SIG-M5 (cell line): Measurements from ENCODE around the gene NACC2.

ENCODE experiments used
- DNase-seq: peaks from one replicate; lab custom pipeline; 2025; lab: John Stamatoyannopoulos, UW

NACC2 gene

GRCh38 chr9:136095070-136096058, at the start of gene NACC2:
TSS of gene NACC2 (minus strand) at chr9:136095289. CDS start at chr9:136050521, 44,768 bp downstream.
- no peak for DNase-seq

DNA sequence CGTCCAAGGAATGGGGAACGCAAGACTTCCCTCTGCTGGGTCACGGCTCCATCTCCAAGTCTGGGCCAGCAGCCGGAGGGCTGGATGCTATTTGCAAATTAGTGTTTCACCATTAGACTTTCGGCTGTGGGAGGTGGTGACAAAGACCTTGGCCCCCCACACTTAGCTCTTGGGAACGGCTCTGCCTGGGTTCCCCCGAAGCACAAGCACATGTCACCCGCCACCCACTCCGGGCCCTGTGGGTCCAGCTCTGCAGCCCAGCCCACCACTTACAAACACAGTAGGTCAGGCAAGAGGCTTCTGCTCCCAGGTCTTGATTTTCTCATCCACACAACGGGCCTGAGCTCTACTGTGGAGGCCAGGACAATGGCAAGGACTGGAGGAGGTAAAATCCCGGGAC, 49.4 kb upstream of the NACC2 start:
- no peak for DNase-seq

DNA sequence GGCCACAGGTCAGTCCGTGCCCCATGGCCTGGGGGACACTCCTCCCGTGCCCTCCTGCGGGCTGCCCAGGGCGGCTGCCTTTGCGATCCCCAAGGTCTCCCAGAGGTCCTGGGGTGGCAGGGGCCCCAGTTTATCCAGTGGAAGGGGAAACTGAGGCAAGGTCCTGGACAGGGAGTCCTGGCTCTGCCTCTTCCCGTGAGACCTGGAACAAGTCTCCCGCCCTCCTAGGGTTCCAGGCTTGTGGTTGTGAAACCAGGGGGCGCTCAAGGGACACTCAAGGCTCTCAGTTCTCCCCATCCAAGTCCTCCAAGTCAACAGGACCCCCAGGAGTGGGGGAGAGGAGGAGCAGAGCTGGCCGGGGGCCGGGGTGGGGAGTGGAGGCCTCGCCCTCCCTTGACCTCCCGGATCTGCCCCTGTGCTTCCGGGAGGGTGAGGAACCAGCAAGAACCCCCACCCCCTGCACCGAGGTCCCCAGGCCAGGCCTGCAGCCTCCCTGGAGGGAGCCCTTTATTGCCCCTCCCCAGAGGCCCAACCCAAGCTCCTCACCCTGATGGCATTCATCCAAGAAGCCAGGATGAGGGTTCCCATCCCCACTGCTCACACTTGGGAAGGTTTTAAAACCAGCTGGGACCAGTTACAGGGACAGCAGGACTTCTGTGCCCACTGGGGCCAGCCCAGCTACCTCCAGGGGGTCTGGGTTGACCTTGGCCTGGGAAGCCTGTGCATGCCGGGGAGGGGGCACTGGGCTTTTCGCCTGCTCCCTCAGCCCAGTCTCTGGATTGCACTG, 48.3 kb upstream of the NACC2 start:
- no peak for DNase-seq

GRCh38 chr9:136142859-136143214, 47.7 kb upstream of the NACC2 start:
- DNase-seq: no peak

- no peak for DNase-seq
Measured at GRCh38 chr9:136142414-136142796, 47.3 kb upstream of the NACC2 start.

GRCh38 chr9:136141682-136142413, 46.8 kb upstream of the NACC2 start:
- no peak for DNase-seq

DNA sequence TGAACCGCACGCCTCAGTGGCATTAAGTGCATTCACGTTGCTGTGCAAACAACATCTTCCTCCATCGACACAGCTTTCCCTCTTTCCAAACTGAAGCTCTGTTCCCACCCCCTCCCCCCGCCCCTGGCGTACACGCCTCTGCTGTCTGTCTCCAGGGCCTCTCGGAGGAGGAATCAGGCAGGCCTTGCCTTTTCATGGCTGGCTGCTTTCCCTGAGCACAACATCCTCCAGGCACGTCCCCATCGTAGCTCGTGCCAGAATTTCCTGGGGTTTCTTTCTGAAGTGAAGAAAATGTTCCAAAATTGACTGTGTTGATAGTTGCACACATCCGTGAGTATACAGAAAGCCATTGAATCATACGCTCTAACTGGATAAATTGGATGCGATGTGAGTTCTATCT, 45.9 kb upstream of the NACC2 start:
- no peak for DNase-seq

GRCh38 chr9:136140046-136140445, 45.0 kb upstream of the NACC2 start:
- DNase-seq: no peak

DNA sequence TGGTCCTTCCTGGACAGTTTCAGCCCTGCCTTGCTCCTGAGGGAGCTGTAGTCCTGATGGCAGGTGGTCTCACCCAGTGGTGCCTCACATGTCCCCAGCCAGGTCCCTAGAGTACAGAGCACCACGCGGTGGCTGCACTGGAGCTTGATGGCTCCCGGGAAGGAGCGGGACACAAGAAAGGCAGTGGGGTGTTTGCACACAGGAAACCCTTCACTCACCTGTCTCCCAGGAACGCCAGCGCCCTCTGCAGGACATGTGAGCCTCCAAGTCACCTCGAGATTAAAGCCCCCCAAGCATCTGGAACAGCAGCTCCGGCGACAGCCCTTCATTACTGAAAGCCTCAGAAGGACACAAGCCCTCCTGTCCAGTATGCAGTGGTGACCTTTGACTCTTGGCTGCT, 43.5 kb upstream of the NACC2 start:
- no peak for DNase-seq

DNA sequence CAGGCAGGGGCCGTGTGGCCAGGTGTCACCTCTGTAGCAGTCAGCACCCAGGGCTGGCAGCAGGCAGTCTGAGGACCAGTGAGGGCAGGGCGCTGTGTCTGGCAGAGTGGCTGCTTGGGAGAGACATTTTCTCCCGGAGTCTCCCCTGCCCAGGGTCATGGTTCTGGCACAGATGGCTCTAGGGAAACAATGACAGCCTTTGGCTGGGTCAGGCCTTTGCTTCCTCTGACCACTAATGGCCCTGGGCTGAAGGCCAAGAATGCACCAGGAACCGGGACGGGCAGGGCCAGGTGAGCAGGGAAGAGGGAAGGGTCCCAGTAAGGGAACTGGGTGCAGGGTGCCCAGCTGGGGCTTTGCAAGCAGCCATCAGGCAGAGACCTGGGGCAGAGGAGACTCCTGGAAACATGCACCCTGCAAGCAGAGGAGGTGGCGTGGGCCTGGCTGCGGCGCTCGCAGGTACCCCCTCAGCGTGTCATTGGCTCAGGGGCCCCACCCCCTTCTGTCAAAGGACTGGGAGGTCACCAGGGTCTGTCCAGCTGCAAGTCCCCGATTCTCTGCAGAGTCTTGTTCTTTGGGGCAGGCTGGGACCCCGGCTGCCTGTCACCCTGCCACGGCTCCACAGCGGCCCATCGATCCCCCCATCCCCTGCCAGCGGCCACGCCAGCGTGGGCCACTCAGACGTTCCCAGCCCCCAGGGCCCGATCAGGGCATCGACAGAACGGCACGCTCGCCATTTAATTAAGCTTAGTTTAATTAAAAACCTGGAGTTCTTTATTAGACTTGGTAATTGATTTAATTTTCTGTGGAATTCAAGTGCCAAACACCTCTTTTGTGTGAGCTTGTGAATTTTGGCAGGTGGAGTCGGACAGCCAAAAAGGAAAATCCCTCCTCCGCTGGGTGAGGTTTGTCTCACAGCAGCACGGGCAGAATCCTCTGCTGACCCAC, 42.5 kb upstream of the NACC2 start:
- no peak for DNase-seq

DNA sequence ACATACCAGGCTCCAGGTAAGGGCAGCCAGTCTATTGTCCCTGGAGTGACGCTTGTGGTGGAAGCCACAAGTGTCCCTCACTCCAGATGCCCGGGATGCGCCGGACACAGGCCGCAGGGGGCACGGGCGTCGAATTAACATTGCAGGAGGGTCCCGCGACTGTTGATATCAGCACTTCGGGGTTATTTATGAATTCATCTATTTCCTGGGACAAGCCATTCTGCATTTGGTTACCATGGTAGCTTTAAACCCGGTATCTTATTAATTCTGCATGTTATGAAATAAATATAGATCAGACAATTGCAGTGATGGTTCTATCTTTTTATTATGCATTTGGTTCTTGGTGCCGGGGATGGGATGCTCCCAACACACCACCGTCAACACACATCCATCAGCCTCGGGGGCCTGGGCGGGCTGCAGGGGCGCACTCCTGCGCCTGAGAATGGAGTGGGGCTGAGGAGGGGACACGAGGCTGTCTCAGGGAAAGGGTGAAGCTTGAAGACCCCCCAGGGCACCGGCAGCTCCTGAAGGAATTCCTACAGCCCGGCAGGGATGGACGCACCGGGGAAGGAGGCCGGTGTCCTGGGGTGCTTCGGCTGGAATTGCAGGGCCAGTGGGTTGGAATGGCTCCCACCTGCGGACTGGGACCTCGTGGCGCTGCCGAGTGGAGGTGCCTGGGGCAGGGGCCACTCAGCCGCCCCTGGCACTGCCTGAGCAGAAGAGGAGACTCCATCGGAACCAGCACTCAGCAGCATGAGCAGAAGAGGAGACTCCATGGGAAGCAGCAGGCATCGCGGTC, 41.2 kb upstream of the NACC2 start:
- DNase-seq: no peak

- DNase-seq: no peak
Measured at GRCh38 chr9:136135326-136136126, 40.4 kb upstream of the NACC2 start.

DNA sequence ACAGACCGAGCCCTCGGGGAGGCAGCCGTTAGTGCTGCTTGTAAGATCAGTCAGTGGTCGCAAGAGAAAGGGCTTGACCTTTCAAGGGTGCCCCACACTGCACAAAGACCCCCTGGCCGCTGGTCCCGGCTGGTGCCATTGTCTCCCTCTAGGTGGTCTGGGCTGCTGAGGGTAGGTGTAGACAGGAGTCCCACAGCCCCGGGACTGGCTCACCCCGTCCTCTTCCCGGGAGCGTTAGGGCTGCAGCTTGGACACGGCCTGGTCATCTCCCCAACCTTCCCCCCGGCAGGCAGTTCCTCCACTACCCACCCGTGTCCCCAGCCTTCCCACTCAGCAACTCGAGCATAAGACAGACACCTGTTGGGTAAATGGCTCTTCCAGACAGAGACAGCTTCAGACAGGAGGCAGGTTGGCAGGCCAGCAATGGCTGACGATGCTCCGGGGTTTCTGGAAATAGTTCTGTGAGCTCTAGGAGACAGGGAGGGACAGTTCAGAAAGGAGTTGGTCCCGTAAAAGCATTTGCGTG, 38.9 kb upstream of the NACC2 start:
- DNase-seq: no peak

DNA sequence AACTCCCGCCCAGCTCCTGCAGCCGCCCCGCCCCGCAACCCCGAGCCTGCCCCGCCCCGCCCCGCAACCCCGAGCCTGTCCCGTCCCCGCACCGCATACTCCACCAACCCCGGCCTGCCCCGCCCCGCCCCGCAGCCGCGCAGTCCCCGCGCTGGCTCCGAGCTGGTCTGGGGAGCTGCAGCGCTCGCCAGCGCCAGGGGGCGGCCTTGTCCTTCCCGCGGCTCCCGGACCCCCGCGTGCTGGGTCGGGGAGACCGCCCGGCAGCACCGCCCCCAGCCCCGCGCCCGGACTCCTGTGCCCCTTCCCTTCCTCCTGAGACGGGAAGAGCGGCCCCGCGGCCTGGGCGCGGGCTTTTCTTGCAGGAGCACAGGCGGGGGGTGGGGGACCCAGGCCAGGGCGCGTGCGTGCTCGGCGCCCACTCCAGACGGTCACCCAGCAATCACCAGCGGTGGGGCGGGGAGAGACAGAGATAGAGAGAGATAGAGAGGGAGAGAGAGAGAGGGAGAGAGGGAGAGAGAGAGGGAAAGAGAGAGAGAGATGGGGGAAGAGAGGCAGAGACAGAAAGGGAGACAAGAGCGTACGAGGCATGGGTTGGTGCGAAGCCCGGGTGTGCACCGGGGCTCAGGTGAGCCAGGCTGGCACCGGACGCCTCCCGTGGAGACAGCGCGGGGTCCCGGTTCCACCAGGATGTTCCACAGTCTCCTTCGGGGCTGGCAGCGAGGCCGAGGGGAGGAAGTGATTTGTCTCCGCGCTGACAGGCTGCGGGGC, 38.3 kb upstream of the NACC2 start:
- no peak for DNase-seq

- DNase-seq: no peak
Measured at GRCh38 chr9:136132512-136133050, 37.5 kb upstream of the NACC2 start.

DNA sequence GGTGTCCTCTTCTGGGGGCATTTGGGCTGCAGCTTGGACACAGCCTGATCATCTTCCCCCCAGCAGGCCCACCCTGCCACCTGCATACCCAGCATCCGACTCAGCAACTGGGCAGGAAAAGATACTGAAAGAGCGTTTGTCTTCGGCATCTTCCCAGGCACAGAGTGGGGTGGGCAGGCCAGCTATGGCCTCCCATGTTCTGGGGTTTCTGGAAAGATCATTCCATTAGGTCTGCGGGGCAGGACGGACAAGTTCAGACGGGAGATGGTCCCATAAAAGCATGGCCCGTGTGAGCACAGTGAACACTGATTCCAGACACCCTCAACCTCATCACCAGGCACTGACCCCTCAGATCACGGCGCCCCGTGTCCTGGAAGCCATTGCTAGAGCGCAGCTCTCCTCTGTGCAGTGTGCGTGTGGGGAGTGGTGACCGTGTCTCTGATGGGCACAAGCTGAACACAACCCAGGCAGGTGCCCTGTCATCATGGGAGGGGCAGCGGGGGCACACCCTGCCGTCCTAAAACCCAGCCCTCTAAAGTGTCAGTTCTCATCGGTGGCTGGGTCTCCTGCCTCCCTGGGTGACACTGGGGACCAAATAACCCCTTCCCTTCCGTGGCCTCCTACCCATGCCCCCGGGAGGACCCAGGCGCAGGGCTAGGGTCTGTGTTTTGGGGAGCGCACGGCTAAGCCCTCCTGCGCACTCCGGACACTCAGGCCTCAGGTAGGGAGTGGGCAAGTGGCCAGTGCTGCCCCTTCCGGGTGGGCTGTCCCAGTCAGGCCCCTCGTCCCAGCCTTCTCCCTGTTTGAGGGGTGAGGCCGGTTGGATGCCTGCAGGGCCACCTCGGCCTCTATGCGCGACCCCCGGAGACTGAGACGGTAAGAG, 36.8 kb upstream of the NACC2 start:
- no peak for DNase-seq

- DNase-seq: no peak
Measured at GRCh38 chr9:136129176-136129575, 34.1 kb upstream of the NACC2 start.
